ENCODE measurements around the gene KIDINS220. TPM values are rescaled to one million over a fixed set of nuclear protein-coding genes. Genes with fewer than 3 reads are reported as not detected.

Gene KIDINS220
- total and polyA plus RNA-seq, 2 of the 13 experiments (the other 11 are each of a cell fraction or from before 2014, with no cell fraction given) = 25.2 to 32.3 TPM

GRCh38 chr2:8679827-8680731 is 157.3 kb downstream of the KIDINS220 start (continued):
- TF ChIP-seq RNF219 (CRISPR knock-in tag; IDR thresholded peaks at IDR 0.05) (0 out of 2 replicates have a peak, but pooled peaks have one; percentile 36), KLF15 (CRISPR knock-in tag; IDR thresholded peaks at IDR 0.05; ENCODE audit: borderline replicate concordance) (no peak), MXD1 (CRISPR knock-in tag; IDR thresholded peaks at IDR 0.05) (no peak), NCOA5 (CRISPR knock-in tag; IDR thresholded peaks at IDR 0.05) (no peak), ZNF281 (CRISPR knock-in tag; IDR thresholded peaks at IDR 0.05; ENCODE audit: borderline replicate concordance) (peak; percentile 44; the same call in 1 of the 2 replicates), ZNF143 (CRISPR knock-in tag; IDR thresholded peaks at IDR 0.05) (0 out of 2 replicates have a peak, but pooled peaks have one; percentile 13), SRF (IDR thresholded peaks at IDR 0.05; ENCODE audit: low read depth, low read length) (peak; percentile 87), MAFG (CRISPR knock-in tag; IDR thresholded peaks at IDR 0.05) (no peak), SIN3B (IDR thresholded peaks at IDR 0.05; ENCODE audit: low read length) (peak; percentile 42; the same call in 1 of the 2 replicates), HMGXB3 (CRISPR knock-in tag; IDR thresholded peaks at IDR 0.05; ENCODE audit: borderline replicate concordance) (peak; percentile 71; the same call in 1 of the 2 replicates), ZC3H13 (CRISPR knock-in tag; IDR thresholded peaks at IDR 0.05) (0 out of 2 replicates have a peak, but pooled peaks have one; percentile 54), ATF7-NPFF (CRISPR knock-in tag; IDR thresholded peaks at IDR 0.05; ENCODE audit: low read depth) (peak; percentile 82), MIXL1 (CRISPR knock-in tag; IDR thresholded peaks at IDR 0.05) (peak; percentile 85; the same call in 1 of the 2 replicates), AGO1 (IDR thresholded peaks at IDR 0.05; ENCODE audit: low read depth, low read length, poor library complexity, severe bottlenecking) (no peak), ZBTB2 (CRISPR knock-in tag; IDR thresholded peaks at IDR 0.05; ENCODE audit: low read depth) (no peak; the same call in 1 of the 2 replicates)

All from HepG2 (cell line).